Measurements from ENCODE around the gene GLIS1. TPM values are rescaled to one million over a fixed set of nuclear protein-coding genes. Genes with fewer than 3 reads are reported as not detected.

GLIS1 gene
- polyA plus RNA-seq, 3 donors: not detected

- Histone ChIP-seq H4K20me1 (ENCODE audit: insufficient read depth, low read length) (no peaks in the 10 kb centered on the region), H3K4me2 (replicated peaks; ENCODE audit: extremely low read depth, low read length, poor library complexity, severe bottlenecking) (no peak overlapping the region), H3K27me3 (ENCODE audit: control insufficient read depth in 2 of 2, insufficient read depth in 2 of 2, low read length in 2 of 2) (no peaks in the 10 kb centered on the region), H3K79me2 (ENCODE audit: insufficient read depth, low read length) (no peaks in the 10 kb centered on the region), H2AFZ (ENCODE audit: insufficient read depth, low read depth, low read length, poor library complexity, severe bottlenecking) (no peak overlapping the region), H3K27ac (ENCODE audit: low read depth in 1 of 2, low read length in 2 of 2) (no peak overlapping the region), H3K9me3 (replicated peaks in 1 of 2; ENCODE audit: control insufficient read depth in 1 of 2, insufficient read depth in 1 of 2, low read length in 2 of 2) (no peaks in the 10 kb centered on the region), H3K9ac (ENCODE audit: insufficient read depth, low read length, poor library complexity, severe bottlenecking) (no peak overlapping the region), H3K4me1 (ENCODE audit: control insufficient read depth in 1 of 2, insufficient read depth in 2 of 2, low read length in 2 of 2) (no peaks in the 10 kb centered on the region), H3K4me3 (replicated peaks in 1 of 3; ENCODE audit: low read depth in 2 of 3, low read length in 3 of 3) (no peak overlapping the region), H3K36me3 (replicated peaks in 1 of 2; ENCODE audit: control insufficient read depth in 1 of 2, insufficient read depth in 2 of 2, low read length in 2 of 2) (no peaks in the 10 kb centered on the region)
- no CpG with 5 or more reads among the region's 2 CpGs for WGBS (ENCODE audit: insufficient coverage)
- no peaks in the 10 kb centered on the region for H3K36me3 Mint-ChIP-seq
- no peak overlapping the region for H3K27ac Mint-ChIP-seq
- TF ChIP-seq CTCF (IDR thresholded peaks at IDR 0.05): no peak
- H3K4me3 Mint-ChIP-seq: no peak overlapping the region
- peaks cover 0 to 2% (median 0%) of the 10 kb centered on the region in 3 donors for H3K27me3 Mint-ChIP-seq (ENCODE audit: low read depth in 3 of 3)
- intact Hi-C loops (cut with micrococcal nuclease): no loop called here
- DNase-seq: no peak
- no peaks in the 10 kb centered on the region for H3K9me3 Mint-ChIP-seq
- H3K4me1 Mint-ChIP-seq: no peaks in the 10 kb centered on the region
Measured at GRCh38 chr1:53718443-53718842, 20.5 kb downstream of the GLIS1 start.

DNA sequence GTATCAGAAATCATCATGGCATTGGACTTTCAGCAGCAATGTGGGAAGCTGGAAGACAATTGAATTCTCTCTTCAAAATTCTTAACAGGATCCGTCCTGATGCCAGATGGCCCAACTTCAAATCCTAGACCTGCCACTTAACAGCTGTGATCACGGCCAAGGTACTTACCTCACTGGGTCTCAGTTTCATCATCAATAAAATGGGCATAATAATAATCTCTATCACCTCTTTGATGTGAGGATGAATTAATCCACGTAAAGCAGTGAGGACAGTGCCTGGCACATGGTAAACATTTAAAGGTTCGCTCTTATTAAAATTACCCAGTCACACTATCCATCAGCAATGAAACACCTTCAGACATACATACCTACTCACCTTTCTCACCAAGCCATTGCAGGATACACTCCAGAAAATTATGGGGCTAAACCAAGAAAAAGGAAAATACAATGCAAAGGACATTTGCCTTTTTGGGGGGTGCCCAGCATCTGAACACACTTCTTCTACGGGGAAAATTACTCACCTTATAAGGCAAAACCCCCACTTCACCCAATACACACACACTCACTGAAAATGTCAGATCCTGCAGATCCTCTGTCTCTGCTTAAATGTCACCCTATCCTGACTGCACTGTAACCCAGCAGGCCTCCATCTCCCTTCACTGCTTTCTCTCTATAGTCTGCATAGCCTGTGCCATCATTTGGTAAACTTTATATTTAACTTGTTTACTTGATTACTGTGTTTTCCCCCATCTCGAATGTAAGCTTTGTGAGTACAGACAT, 21.7 kb downstream of the GLIS1 start:
- Histone ChIP-seq H3K9ac (ENCODE audit: insufficient read depth, low read length, poor library complexity, severe bottlenecking) (no peak overlapping the region), H3K4me1 (ENCODE audit: control insufficient read depth in 1 of 2, insufficient read depth in 2 of 2, low read length in 2 of 2) (no peaks in the 10 kb centered on the region), H3K27ac (ENCODE audit: low read depth in 1 of 2, low read length in 2 of 2) (no peak overlapping the region), H3K9me3 (replicated peaks in 1 of 2; ENCODE audit: control insufficient read depth in 1 of 2, insufficient read depth in 1 of 2, low read length in 2 of 2) (no peaks in the 10 kb centered on the region), H3K36me3 (replicated peaks in 1 of 2; ENCODE audit: control insufficient read depth in 1 of 2, insufficient read depth in 2 of 2, low read length in 2 of 2) (no peaks in the 10 kb centered on the region), H3K4me3 (replicated peaks in 1 of 3; ENCODE audit: low read depth in 2 of 3, low read length in 3 of 3) (no peak overlapping the region), H3K79me2 (ENCODE audit: insufficient read depth, low read length) (no peaks in the 10 kb centered on the region), H3K4me2 (replicated peaks; ENCODE audit: extremely low read depth, low read length, poor library complexity, severe bottlenecking) (no peak overlapping the region), H2AFZ (ENCODE audit: insufficient read depth, low read depth, low read length, poor library complexity, severe bottlenecking) (no peak overlapping the region), H3K27me3 (ENCODE audit: control insufficient read depth in 2 of 2, insufficient read depth in 2 of 2, low read length in 2 of 2) (no peaks in the 10 kb centered on the region), H4K20me1 (ENCODE audit: insufficient read depth, low read length) (no peaks in the 10 kb centered on the region)
- Mint-ChIP-seq H3K36me3 (no peaks in the 10 kb centered on the region), H3K4me3 (no peak overlapping the region), H3K27ac (no peak overlapping the region), H3K27me3 (ENCODE audit: low read depth in 3 of 3) (peaks cover 0 to 2% (median 1%) of the 10 kb centered on the region in 3 donors), H3K4me1 (no peaks in the 10 kb centered on the region), H3K9me3 (no peaks in the 10 kb centered on the region)
- intact Hi-C loops (cut with micrococcal nuclease): no loop called here
- TF ChIP-seq CTCF (IDR thresholded peaks at IDR 0.05): no peak
- WGBS (ENCODE audit: insufficient coverage): 93% methylated on average over 2 of the region's 6 CpGs
- no peak for DNase-seq
